Renal pelvis (tissue), 4 donors: ENCODE measurements around the gene CCR6. TPM values are rescaled to one million over a fixed set of nuclear protein-coding genes. Genes with fewer than 3 reads are reported as not detected.
"Not testable (repeated sequence)": the region's sequence is repeated elsewhere in the genome, so short reads cannot be mapped to it uniquely, and the experiment has no call there.

ENCODE experiments used
- DNase-seq: peaks from one replicate; pipeline ENCODE4 v3.0.0-alpha.2; 2013
- polyA plus RNA-seq, 3 donors: library from polyadenylated mRNA; unstranded; fragments of 120-200 nt; gene quantifications; one replicate each; pipeline ENCODE4 v1.2.1, GENCODE V29; 2013; ENCODE audit not compliant: insufficient read length in 3 of 3

Gene CCR6
- polyA plus RNA-seq, 3 donors = not detected

DNA sequence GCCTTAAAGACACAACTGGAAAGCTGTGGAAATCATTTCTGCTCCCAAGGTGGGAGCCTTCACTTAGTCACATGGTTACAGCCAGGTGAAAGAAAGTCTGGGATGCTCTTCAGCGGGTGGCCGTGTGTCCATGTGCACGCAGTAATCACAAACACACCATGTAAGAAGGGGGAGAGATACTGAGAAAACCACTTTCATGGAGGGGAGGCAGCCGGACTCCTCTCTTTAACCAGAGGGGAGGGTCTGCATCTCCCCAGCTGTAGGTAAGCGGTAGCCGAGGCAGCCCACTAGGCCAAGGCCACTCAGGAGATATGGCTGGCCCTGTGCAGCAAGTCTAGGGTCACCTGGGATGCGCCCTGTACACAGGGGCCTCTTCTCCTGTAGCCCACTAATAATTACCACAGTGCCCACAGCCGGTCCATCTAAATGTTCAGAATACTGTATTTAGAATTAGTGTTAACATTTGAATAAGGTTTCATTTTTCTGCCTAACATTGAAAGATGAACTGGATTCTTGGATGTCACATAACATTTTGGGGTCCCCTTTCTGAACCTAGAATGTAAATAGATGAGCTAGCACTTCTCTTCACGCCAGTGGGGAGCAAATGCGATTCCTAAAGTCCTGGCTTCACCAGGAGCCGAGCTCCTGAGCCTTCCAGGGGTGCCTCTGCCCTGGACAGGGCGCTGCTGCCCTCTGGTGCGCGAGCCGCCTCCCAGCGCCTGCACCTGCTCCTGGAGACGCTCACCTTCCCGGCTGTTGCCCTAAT is 19.0 kb downstream of the CCR6 start:
- DNase-seq = peak; percentile 19

- DNase-seq = no peak
These were observed 19.5 kb downstream of the CCR6 start for GRCh38 chr6:167142433-167142761.

DNA sequence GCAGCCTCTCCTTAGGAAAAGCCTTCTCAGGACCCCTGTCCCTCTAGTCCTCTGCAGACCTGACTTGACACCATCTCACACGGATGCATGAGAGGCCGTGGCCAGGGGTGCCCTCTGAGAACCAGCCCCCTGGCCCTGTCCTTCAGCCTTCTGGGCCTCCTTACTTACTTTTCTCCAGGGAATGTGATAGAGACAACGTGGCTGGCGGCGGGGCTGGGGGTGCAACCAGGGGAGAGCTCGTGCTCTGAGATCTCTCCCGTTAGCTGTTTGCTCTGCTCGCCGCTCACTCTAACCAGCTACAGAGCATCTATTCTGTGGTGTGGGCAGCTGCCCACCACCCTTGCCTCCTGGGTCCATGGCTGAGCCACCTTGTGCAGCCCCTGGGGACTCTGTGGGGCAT is 20.1 kb downstream of the CCR6 start:
- DNase-seq = no peak

GRCh38 chr6:167145461-167145860 is 22.6 kb downstream of the CCR6 start:
- DNase-seq = no peak

- no peak for DNase-seq
These were observed 23.2 kb downstream of the CCR6 start for GRCh38 chr6:167146135-167146534.

GRCh38 chr6:167146977-167147376 is 24.1 kb downstream of the CCR6 start:
- DNase-seq = peak; percentile 24

DNA sequence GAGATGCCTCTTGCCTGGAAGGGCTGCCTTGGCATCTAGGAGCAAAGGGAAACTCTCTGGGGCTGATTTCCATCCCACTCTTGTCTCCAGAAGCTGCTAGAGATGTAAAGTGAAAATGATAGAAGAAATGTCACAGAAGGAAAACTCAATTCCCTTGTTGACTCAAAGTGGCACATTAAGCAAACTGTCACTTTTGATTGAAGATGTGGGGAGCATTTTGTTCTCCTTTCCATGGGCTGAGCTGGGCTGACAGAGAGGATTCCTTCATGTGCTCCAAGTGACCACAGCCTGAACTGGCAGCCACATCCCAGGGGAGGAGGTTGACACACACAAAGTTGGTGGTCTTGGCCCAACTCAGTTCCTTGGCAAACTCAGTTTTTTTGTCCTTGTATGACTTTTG is 25.1 kb downstream of the CCR6 start:
- DNase-seq = no peak

GRCh38 chr6:167148997-167149396 is 26.1 kb downstream of the CCR6 start:
- DNase-seq = no peak

GRCh38 chr6:167150941-167151549 is 28.1 kb downstream of the CCR6 start:
- DNase-seq = no peak

DNA sequence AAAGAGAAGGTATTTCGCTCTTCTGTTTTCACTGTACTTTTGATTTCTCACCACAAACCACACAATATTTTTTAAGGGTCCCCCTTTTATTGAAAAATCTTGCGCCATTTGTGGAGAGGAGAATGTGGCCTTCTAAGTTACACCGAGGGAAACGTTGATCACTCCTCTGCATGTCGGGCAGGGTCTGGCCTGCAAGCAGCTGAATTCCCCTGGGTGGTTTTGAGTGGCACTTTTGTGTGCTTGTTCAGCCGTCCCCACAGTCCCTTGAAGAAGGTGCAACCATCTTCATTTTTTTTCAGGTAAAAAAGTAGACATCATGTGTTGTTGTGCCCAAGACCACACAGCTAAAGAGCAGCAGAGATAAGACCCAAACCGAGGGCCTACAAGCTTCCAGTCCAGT is 28.8 kb downstream of the CCR6 start:
- no peak for DNase-seq

GRCh38 chr6:167152862-167153261 is 30.0 kb downstream of the CCR6 start:
- no peak for DNase-seq

DNA sequence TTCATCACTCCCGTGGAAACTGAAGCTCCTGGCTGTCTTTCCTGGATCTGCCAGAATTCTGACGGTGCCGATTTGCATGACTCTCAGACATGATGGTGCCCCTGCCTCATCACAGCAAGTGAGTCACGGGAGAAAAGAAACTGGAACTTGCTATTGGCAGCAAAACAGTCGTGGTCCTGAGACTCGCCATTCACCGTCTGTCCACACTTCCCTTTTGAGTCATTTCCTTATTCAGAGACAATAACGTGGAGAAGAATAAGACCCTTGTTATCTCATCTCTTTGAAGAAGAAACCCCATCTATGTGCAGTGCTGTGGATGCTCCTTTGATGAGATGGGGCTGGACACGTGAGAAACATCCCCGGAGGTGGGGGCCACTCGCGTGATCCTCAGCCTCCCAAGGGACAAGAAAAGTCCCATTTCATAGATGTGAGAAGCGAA is 30.6 kb downstream of the CCR6 start:
- no peak for DNase-seq

DNA sequence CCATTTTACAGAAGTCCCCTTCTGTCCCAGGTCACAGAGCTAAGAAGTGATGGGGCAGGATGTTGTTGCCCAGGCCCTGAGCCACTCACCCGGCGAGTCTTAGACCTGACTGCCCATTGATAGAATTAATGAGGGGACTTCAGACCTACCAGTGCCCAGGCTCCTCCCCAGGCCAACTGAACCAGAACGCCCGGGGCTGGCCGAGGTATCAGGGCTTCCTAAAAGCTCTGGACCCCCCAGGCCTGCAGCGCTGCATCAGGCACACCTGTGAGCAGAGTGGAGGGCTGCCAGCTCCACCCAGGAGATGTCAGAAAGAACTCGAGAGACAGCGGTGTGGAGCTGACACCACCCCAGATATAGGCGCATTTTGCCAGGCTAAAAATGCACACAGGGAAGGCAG is 31.4 kb downstream of the CCR6 start:
- DNase-seq = no peak

- DNase-seq = no peak
These were observed 32.0 kb downstream of the CCR6 start for GRCh38 chr6:167154895-167155294.

GRCh38 chr6:167157414-167157813 is 34.5 kb downstream of the CCR6 start:
- no peak for DNase-seq

GRCh38 chr6:167157863-167158262 is 35.0 kb downstream of the CCR6 start, which contains the start of gene GPR31:
TSS of gene GPR31 (minus strand) at chr6:167157980. CDS start at chr6:167157831, 149 bp downstream.
- DNase-seq = no peak

- DNase-seq = no peak
These were observed 39.1 kb downstream of the CCR6 start for GRCh38 chr6:167161851-167162467.

- DNase-seq = no peak
These were observed 39.7 kb downstream of the CCR6 start for GRCh38 chr6:167162591-167162990.

DNA sequence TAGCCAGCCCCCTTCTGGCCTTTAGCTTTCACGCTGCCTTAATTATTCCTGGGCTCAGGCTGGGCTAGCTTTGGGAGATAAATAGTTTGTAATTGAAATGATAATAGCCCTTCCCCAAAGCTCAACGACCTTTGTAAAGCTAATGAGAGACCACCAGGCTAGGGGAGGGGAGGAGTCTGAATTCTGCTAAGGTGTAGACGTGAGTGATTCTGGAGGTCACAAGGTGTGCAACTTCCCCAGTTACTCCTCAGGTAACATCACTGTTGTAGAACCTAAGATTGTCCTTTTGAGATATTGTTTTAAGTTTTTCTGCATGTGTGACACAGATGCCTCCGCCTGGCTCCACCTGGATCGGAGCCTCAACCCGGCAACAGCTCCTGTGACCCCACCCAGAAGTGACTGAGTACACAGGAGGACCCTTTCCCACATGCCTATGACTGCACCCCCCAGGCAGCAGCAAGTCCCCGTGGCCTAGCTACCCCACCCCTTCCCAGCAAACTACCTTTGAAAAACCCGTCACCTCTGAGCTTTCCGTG is 40.6 kb downstream of the CCR6 start:
- DNase-seq = no peak

GRCh38 chr6:167164261-167164660 is 41.4 kb downstream of the CCR6 start:
- no peak for DNase-seq

- no peak for DNase-seq
These were observed 43.1 kb downstream of the CCR6 start for GRCh38 chr6:167165858-167166471.

DNA sequence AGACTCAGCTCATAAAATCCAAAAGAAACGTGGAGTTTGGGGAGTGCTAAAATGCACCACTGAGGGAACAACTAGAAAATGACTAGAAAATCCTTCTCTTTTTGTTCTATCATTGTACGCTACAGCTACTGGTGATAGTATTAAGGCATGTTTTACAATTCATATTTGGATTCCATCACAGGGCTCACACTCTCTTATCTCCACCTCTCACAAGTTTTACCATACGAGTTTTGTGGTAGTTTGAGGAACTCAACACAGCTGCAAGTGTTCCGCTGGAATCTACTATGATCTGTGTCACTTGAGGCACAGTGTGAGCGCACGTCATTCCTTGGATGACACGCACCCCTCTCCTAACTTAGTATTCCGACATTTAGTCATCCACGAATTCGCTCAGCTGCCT is 44.8 kb downstream of the CCR6 start:
- not testable (repeated sequence) for DNase-seq

GRCh38 chr6:167168296-167168695 is 45.4 kb downstream of the CCR6 start:
- DNase-seq = not testable (repeated sequence)
